ENCODE results near the gene MALT1.
"Not testable (repeated sequence)": the region's sequence is repeated elsewhere in the genome, so short reads cannot be mapped to it uniquely, and the experiment has no call there.

The MALT1 gene

GRCh38 chr18:58671111-58671631 lies at the start of gene MALT1:
TSS of gene MALT1 (plus strand) at chr18:58671465. CDS start at chr18:58671644, 179 bp downstream.
- DNase-seq = peak; percentile 77

GRCh38 chr18:58624011-58624410 lies 47.3 kb upstream of the MALT1 start:
- DNase-seq = no peak

GRCh38 chr18:58625839-58626238 lies 45.4 kb upstream of the MALT1 start:
- no peak for DNase-seq

GRCh38 chr18:58630071-58630470 lies 41.2 kb upstream of the MALT1 start:
- DNase-seq = no peak

GRCh38 chr18:58631301-58631700 lies 40.0 kb upstream of the MALT1 start:
- DNase-seq = no peak

GRCh38 chr18:58632552-58632951 lies 38.7 kb upstream of the MALT1 start:
- no peak for DNase-seq

- no peak for DNase-seq
These were observed 37.4 kb upstream of the MALT1 start for GRCh38 chr18:58633874-58634273.

GRCh38 chr18:58635891-58636290 lies 35.4 kb upstream of the MALT1 start:
- no peak for DNase-seq

GRCh38 chr18:58637197-58637596 lies 34.1 kb upstream of the MALT1 start:
- no peak for DNase-seq

- no peak for DNase-seq
These were observed 33.3 kb upstream of the MALT1 start for GRCh38 chr18:58637946-58638345.

- peak; percentile 53 for DNase-seq
These were observed 32.8 kb upstream of the MALT1 start for GRCh38 chr18:58638441-58638840.

GRCh38 chr18:58639237-58639636 lies 32.0 kb upstream of the MALT1 start:
- no peak for DNase-seq

- no peak for DNase-seq
These were observed 31.4 kb upstream of the MALT1 start for GRCh38 chr18:58639751-58640427.

- DNase-seq = no peak
These were observed 30.8 kb upstream of the MALT1 start for GRCh38 chr18:58640428-58640805.

- no peak for DNase-seq
These were observed 30.2 kb upstream of the MALT1 start for GRCh38 chr18:58640891-58641610.

- not testable (repeated sequence) for DNase-seq
These were observed 27.7 kb upstream of the MALT1 start for GRCh38 chr18:58643557-58643956.

GRCh38 chr18:58645398-58645797 lies 25.9 kb upstream of the MALT1 start:
- DNase-seq = no peak

GRCh38 chr18:58646334-58646862 lies 24.9 kb upstream of the MALT1 start:
- DNase-seq = no peak

- DNase-seq = no peak
These were observed 21.1 kb upstream of the MALT1 start for GRCh38 chr18:58649966-58650816.

- DNase-seq = not testable (repeated sequence)
These were observed 20.4 kb upstream of the MALT1 start for GRCh38 chr18:58650830-58651229.

GRCh38 chr18:58653144-58653722 lies 18.0 kb upstream of the MALT1 start:
- not testable (repeated sequence) for DNase-seq

GRCh38 chr18:58653814-58654509 lies 17.3 kb upstream of the MALT1 start:
- no peak for DNase-seq
